ENCODE data around the gene KLHL11.

Gene KLHL11

DNA sequence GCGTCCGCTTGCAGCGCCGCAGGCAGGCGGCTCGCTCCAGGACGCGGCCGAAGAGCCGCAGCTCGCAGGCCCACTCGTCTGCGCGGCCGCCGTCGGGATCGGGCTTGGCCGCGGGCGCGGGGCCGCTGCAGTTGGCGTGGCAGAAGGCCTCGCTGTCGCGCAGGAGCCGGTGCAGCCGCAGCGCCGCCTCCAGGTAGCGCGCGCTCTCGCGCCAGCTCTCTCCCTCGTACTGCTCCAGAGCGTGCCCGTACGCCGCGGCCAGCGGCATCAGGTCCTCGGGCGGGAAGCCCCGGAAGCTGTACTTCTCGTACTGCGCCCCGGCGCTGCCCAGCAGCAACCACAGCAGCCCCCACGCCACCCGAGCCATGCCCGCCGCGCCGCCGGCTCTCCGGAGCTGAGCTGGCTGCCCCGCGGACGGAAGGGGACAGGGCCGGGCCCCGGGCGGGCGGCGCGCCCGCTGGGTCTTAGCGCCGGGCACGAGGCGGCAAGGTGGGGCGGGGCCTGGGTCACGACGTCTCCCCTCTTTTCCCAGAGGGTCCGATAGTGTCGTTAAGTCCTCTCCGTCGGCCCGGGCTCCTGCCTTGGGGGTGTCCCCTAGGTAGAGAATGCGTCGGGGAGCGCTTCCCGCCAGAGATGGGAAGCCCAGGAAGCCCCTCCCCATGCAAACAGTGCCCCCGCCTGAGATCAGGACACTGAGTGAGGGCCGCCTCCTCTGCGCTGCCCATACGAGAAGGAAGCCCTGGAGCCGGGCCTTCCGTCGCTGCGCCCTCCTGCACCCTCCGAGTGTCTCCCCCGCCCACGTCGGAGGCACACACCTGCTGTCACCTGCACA, 53.5 kb downstream of the KLHL11 start, which contains the start of gene P3H4:
P3H4 (minus strand) TSS at position 401 of the 832 bp plus-strand sequence; CDS start at position 367, 34 bp downstream.
- Histone ChIP-seq H3K9me3 (ENCODE audit: control insufficient read depth, low read length) (no peaks in the 10 kb centered on the region), H3K27me3 (replicated peaks; ENCODE audit: control insufficient read depth, insufficient read depth, low read length, poor library complexity, severe bottlenecking) (no peaks in the 10 kb centered on the region), H3K4me3 (ENCODE audit: insufficient read depth, low read depth, low read length, poor library complexity, severe bottlenecking) (peak within 1 kb of the TSS; percentile 68), H3K27ac (ENCODE audit: insufficient read depth, low read length, poor library complexity, severe bottlenecking) (peak within 1 kb of the TSS; percentile 42), H3K36me3 (ENCODE audit: control insufficient read depth, insufficient read depth, low read length) (no peaks in the 10 kb centered on the region), H3K4me1 (ENCODE audit: control insufficient read depth, insufficient read depth, low read length, poor library complexity, severe bottlenecking) (peaks cover 24% of the 10 kb centered on the region)
- DNase-seq = peak; percentile 44 to 58 (median 56)

DNA sequence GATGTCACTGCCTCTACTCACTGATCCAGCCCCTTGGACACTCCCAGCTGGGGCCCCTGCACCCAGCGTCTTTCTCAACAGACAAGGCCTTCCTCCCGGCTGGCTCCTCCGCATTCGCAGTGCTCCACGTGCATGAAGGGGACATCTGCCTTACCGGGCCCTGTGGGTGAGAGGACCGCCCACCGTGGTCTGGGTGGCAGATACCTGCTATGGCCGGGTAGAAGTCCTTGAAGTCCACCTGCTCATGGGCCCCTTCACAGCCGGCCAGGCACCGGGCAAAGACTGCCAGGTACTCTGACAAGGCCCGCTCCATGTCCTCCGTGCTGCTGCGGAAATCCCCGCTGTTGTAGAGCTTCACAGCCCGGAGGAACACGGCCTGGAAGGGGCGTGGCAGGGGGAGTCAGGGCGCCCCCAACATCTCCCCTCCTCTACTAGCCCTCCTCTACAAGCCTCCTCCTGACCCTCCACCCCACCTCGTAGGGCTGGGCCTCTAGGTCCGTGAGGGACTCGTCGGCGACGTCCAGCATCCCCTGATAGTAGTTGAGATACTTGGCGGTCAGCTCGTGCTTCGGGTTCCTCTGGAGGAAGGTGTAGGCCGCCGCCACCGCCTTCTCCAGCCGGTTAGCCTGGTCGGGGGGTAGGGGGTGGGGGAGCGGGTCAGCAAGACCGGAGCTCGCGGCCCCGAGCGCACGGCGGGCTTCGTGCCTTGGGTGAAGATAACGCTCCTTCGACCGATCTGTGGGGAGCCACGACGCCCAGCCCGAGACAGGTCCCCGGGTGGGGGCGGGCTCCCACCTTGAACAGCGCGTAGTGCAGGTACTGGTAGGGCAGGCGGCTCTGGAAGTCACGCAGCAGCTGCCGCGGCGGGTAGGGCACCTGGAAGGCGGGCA, 54.3 kb downstream of the KLHL11 start:
- H3K4me3 ChIP-seq (ENCODE audit: insufficient read depth, low read depth, low read length, poor library complexity, severe bottlenecking) = peak overlapping the region; percentile 68
- H3K4me1 ChIP-seq (ENCODE audit: control insufficient read depth, insufficient read depth, low read length, poor library complexity, severe bottlenecking) = peaks cover 24% of the 10 kb centered on the region
- no peak for DNase-seq
- H3K36me3 ChIP-seq (ENCODE audit: control insufficient read depth, insufficient read depth, low read length) = no peaks in the 10 kb centered on the region
- H3K27me3 ChIP-seq (replicated peaks; ENCODE audit: control insufficient read depth, insufficient read depth, low read length, poor library complexity, severe bottlenecking) = no peaks in the 10 kb centered on the region
- no peaks in the 10 kb centered on the region for H3K9me3 ChIP-seq (ENCODE audit: control insufficient read depth, low read length)
- no peak overlapping the region for H3K27ac ChIP-seq (ENCODE audit: insufficient read depth, low read length, poor library complexity, severe bottlenecking)

DNA sequence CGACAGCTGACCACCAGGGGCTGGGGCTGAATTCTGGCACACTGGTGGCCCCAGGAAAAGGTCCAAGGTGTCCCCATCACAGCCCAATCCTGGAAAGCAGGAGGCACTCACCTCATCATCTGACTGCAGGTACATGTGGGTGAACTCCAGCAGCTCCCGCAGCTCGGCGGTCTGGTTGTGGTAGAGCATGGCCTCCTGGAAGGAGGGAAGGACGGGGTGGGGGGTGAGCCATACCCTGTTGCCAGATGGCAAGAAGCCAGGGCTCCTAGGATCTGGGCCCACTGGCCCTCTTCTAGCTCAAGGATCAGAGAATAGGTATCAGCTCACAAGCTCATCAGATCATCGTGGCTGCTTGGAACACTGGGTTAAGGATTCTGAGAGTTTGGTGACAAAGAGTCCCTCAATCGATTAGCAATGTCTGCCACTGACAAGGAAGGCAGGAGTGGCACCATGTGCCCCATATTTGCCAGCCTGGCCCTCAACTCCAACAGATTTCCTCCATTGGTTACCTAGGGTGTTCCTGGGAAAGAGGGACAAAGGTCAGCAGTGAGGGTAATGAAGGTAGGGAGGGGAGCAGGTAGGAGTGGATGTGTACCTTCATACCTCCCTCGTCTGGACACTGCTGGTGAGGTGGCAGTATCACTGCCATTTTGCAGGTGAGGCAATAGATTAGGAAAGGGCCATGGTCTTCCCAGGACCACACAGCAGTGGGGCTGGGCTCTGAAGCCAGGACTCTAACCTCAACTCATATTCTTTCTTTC, 58.4 kb downstream of the KLHL11 start:
- no peak overlapping the region for H3K4me3 ChIP-seq (ENCODE audit: insufficient read depth, low read depth, low read length, poor library complexity, severe bottlenecking)
- no peaks in the 10 kb centered on the region for H3K27me3 ChIP-seq (replicated peaks; ENCODE audit: control insufficient read depth, insufficient read depth, low read length, poor library complexity, severe bottlenecking)
- no peaks in the 10 kb centered on the region for H3K36me3 ChIP-seq (ENCODE audit: control insufficient read depth, insufficient read depth, low read length)
- peaks cover 13% of the 10 kb centered on the region for H3K4me1 ChIP-seq (ENCODE audit: control insufficient read depth, insufficient read depth, low read length, poor library complexity, severe bottlenecking)
- no peaks in the 10 kb centered on the region for H3K9me3 ChIP-seq (ENCODE audit: control insufficient read depth, low read length)
- no peak overlapping the region for H3K27ac ChIP-seq (ENCODE audit: insufficient read depth, low read length, poor library complexity, severe bottlenecking)
- no peak for DNase-seq
